CD4-positive, alpha-beta T cell treated with Interleukin-1 beta for 1 hour (primary cell): Measurements from ENCODE around the gene SOAT1.
"Not testable (repeated sequence)": the region's sequence is repeated elsewhere in the genome, so short reads cannot be mapped to it uniquely, and the experiment has no call there.

Experiments used
- DNase-seq, 2 donors: peaks; one replicate each; pipeline ENCODE4 v3.0.0-alpha.2; 2020 to 2022

Gene SOAT1

DNA sequence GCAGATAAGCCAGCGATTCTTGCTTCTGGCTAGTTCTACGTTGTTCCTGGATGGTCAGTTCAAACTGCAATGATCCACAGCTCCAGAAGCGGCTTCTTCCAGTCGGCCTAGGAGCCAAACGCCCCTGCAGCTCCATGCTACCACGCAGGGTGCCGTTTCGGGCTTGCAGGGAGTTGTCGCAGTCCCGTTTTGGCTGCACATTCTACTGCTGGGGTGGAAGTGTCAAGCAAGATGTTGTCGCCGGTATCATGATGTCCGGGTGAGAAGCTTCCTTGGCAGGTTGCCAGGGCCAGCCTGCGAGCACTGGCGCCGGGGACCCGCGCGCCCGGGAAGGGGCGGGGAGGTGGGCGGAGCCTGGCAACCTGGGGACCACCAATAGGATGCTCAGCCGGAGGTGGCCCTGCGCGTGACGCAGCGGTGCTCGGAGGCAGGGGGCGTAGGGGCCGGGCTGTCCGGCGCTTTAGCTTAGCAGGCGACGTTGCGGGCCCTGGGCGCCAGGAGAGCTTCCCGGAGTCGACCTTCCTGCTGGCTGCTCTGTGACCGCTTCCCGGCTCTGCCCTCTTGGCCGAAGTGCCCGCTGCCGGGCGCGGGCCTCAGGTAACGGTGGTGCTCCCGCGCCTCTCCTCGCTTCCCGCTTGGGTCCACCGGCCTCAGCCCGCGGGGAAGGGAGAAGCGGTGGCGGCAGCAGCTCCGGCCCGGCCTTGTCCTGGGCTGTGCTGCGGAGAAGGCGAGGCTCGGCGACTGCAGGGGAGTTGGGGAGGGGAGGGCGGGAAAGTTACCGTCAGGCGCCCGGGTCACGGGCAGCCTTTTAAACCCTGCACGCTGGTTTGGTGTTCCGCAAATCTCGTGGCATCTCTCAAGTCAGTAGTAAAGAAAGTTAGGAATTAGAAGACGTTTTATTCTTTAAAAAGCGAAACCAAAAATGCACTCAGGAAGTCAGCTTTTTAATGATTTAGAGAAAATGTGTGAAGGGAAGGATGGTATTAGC is at the start of gene SOAT1:
Gene SOAT1 (plus strand): TSS at position 458 of the 988 bp plus-strand sequence. CDS start 8,888 bp downstream, outside the sequence.
- peak; percentile 94 for DNase-seq

GRCh38 chr1:179245426-179245825 is 48.2 kb upstream of the SOAT1 start:
- not testable (repeated sequence) for DNase-seq

- DNase-seq = no peak
Observed at GRCh38 chr1:179247923-179248322, 45.7 kb upstream of the SOAT1 start.

- peak in 1 of 2 donors; percentile 36 for DNase-seq
Observed at GRCh38 chr1:179251675-179252074, 41.9 kb upstream of the SOAT1 start.

- DNase-seq = no peak
Observed at GRCh38 chr1:179252606-179253005, 41.0 kb upstream of the SOAT1 start.

- no peak for DNase-seq
Observed at GRCh38 chr1:179253286-179253972, 40.2 kb upstream of the SOAT1 start.

- DNase-seq = no peak
Observed at GRCh38 chr1:179262183-179262582, 31.4 kb upstream of the SOAT1 start.

GRCh38 chr1:179263121-179263520 is 30.5 kb upstream of the SOAT1 start:
- no peak for DNase-seq

DNA sequence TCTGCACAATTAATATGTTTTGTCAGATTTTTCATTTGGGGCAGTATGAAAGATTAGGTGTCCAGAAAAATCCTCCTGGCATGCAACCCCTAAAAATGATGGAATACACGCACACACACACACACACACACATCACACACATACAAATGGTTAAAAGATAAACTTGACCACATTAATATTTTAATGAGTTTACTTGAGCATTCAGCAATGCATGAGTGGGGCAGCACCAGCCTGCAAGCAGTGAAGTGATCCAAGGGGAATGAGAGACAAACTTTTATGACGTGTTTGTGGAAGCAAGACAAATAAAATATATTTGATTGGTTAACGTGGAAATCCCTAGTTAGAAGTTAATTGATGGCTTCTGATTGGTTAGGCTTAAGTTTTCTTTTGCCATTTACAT is 29.1 kb upstream of the SOAT1 start:
- DNase-seq = no peak

GRCh38 chr1:179269071-179269470 is 24.5 kb upstream of the SOAT1 start:
- no peak for DNase-seq

GRCh38 chr1:179274424-179274823 is 19.2 kb upstream of the SOAT1 start:
- not testable (repeated sequence) for DNase-seq

- DNase-seq = no peak
Observed at GRCh38 chr1:179278920-179279319, 14.7 kb upstream of the SOAT1 start.

- DNase-seq = no peak
Observed at GRCh38 chr1:179283992-179284391, 9.6 kb upstream of the SOAT1 start.

DNA sequence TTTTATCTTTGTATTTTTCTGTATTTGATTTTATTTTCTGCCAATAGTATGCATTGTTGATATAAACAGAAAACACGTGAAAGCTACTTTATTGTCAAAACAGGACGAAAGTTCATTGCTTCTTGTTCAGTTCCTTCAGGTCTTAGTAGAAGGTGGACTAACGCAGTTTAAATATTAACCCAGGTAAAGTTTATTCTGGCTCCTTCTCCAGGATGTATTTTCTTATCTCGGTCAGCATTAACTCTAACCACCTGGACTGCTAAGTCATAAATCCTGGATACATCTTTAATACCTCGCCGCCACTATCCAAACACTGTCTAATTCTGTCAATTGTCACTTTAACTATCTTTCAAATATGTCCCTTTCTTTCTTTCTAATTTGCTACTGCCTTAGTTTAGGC is 5.7 kb upstream of the SOAT1 start:
- no peak for DNase-seq

DNA sequence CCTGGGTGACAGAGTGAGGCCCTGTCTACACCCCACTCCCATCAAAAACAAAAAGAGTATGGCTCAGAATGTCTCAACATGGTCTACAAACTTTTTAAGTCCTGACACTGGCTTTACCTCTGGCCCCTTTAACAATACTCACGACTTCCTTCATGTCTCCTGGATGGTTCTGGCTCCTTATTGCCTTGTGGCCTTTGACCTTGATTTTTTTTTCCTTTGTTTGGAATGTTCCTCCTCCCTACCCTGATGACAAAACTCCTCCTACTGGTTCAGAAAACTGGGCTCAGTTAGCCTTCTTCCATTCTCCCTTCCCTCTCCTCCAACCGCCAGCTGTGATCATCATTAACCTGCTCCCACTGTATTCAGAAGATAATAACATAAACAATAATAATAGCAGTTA is 4.6 kb upstream of the SOAT1 start:
- DNase-seq = no peak

GRCh38 chr1:179295164-179295755 is 1.7 kb downstream of the SOAT1 start:
- DNase-seq = peak in 1 of 2 donors; percentile 21

DNA sequence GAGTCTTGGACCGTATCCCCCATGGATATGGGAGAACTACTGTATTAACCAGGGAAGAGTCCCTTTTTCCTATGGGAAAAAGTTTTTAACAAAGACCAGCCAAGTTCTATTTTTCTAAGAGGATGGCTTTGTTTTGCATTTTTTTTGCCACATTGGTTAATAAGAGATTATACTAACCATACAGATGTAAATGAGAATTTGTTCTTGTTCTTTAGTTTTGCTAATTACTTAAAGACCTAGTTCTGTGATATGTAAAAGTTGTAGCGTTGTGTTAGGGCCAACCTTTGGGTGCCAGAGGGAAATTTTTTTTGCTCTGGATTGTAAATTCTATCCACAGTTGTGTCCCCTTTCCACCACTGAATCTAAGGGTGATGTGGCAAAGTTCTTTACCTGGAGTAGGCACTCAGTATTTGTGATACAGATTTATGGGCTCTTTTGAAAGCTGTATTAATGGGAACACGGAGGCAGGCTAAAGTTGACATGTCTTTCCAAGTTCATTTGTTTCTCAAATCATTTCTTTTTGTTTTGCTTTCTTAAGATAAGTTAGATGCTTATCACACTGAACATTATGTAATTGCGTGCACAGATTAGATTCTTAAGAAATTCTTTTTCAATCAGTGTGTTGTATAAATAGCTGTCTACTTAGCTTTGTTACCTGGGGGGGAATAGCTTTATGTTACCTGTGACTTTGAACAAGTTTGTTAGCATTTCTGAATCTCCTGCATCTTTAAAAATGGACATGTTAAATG is 2.9 kb downstream of the SOAT1 start:
- DNase-seq = no peak

DNA sequence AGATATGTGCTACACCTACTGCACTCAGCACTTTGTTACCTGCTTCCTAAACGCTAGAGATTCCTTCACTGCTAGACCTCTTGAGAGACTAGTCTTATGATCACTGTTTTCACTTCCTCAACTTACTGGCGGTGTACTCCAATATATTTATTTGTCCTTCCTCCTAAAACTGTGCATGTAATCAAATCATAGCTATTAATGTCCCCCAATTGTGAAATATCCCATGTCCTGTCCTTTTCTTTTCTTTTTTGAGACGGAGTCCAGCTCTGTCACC is 3.4 kb downstream of the SOAT1 start:
- no peak for DNase-seq

- DNase-seq = peak; percentile 26 to 60
Observed at GRCh38 chr1:179298952-179299351, 5.4 kb downstream of the SOAT1 start.

DNA sequence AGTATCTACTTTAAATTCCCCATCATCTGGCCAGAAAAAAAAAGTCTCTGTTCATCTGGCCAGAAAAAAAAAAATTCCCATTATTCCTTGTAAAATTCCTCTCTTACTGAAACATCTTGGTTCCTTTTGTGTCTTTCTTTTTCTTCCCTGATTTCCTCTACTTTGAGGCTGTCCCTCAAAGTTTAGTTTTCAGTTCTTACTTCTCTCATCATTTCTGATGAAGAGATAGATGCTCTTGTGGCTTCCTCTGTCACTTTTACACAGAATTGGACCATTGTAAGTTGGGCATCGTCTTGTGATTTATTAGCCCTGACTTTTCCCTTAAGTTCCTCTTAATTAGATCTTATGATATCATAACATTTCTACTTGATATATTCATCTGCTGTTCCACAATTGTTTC is 6.5 kb downstream of the SOAT1 start:
- no peak for DNase-seq

DNA sequence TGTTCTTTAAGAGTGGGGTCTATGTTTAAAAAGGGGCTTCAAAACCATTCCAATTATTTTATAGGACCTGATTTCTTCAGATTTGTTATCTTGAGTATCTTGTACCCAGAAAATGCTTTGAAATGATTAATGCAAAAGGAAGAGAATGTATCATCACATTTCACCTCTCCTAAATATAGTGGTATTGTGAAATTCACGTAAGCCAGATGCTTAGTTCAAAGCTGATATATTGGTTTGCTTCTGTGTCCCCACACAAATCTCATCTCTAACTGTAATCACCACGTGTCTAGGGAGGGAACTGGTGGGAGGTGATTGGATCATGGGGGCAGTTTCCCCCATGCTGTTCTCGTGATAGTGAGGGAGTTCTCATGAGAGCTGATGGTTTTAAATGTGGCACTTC is 8.5 kb downstream of the SOAT1 start:
- DNase-seq = no peak

- DNase-seq = no peak
Observed at GRCh38 chr1:179303200-179303785, 9.7 kb downstream of the SOAT1 start.

- no peak for DNase-seq
Observed at GRCh38 chr1:179305450-179305849, 11.9 kb downstream of the SOAT1 start.
